SK-N-MC (cell line): Measurements from ENCODE around the gene RUNX2.

Source experiments
- DNase-seq: peaks from one replicate; pipeline ENCODE4 v3.0.0-alpha.2; 2011; ENCODE audit warnings: low read depth, low spot score
- H3K27ac ChIP-seq: fragments of 200-600 bp; sonication (generic); 2 replicates; pipeline ENCODE4 v1.5.1; 2016; ENCODE audit warnings: mixed run types
- H3K36me3 ChIP-seq: fragments of 200-600 bp; sonication (generic); 2 replicates; pipeline ENCODE4 v1.6.1; 2017; ENCODE audit warnings: antibody characterized with exemption, low read length, mixed read lengths; ENCODE audit not compliant: insufficient read depth
- H3K4me3 ChIP-seq: fragments of 200-600 bp; sonication (generic); 2 replicates; pipeline ENCODE4 v1.5.1; 2016
- H3K9ac ChIP-seq: fragments of 200-600 bp; sonication (generic); 2 replicates; pipeline ENCODE4 v1.8.0; 2017; ENCODE audit warnings: mixed run types, mixed read lengths; ENCODE audit not compliant: insufficient read length
- H3K9me3 ChIP-seq: fragments of 200-600 bp; sonication (generic); 2 replicates; pipeline ENCODE4 v1.6.1; 2017; ENCODE audit warnings: low read depth, mild to moderate bottlenecking, antibody characterized with exemption, low read length, moderate library complexity, mixed read lengths
- EZH2 ChIP-seq: fragments of 200-600 bp; sonication (generic); IDR thresholded peaks from one replicate; pipeline ENCODE4 v1.6.1; 2017; ENCODE audit warnings: antibody characterized with exemption
- FOXP2 ChIP-seq: optimal IDR thresholded peaks from 2 replicates; pipeline ENCODE3; 2011; ENCODE audit warnings: mild to moderate bottlenecking, moderate library complexity; ENCODE audit not compliant: insufficient read depth; ENCODE audit errors: extremely low read length, control extremely low read depth
- POLR2AphosphoS5 ChIP-seq: IDR thresholded peaks from 2 replicates; pipeline ENCODE4 v1.6.1; 2012; ENCODE audit warnings: mild to moderate bottlenecking, low read depth, low read length, borderline replicate concordance

RUNX2 gene

DNA sequence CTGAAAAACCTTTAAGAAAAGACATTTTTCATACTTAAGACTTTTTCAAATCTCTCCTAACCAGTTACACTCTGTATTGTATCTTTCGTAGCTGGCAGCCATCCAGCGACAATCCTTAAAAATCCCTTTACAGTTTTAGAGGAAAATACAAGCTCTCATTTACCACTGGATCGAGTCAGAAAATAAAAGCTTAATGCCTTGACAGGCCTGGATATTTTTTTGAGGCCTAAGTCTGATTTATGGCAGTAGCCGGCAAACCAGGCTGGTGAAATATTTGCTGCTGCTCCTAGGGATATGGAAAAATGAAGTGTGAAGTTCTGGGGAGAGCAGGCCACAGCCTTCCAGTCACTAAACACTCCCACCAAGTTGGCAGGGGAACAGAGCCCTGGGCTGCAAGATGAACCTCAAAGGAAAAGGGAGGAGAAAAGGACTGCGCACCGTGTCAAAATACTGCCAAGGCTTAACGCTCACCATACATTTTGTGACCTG is 262.6 kb downstream of the RUNX2 start:
- TF ChIP-seq FOXP2 (no peak), EZH2 (no peak), POLR2AphosphoS5 (no peak)
- H3K27ac ChIP-seq: peak overlapping the region; percentile 97
- no peaks in the 10 kb centered on the region for H3K9me3 ChIP-seq
- peak overlapping the region; percentile 71 for H3K9ac ChIP-seq
- H3K36me3 ChIP-seq: no peaks in the 10 kb centered on the region
- peak; percentile 56 for DNase-seq
- H3K4me3 ChIP-seq: peak overlapping the region; percentile 66

GRCh38 chr6:45591306-45591705 is 263.2 kb downstream of the RUNX2 start:
- peak overlapping the region; percentile 66 for H3K4me3 ChIP-seq
- peak overlapping the region; percentile 71 for H3K9ac ChIP-seq
- TF ChIP-seq POLR2AphosphoS5 (no peak), FOXP2 (no peak), EZH2 (no peak)
- no peak for DNase-seq
- no peaks in the 10 kb centered on the region for H3K36me3 ChIP-seq
- H3K9me3 ChIP-seq: no peaks in the 10 kb centered on the region
- peak overlapping the region; percentile 97 for H3K27ac ChIP-seq

DNA sequence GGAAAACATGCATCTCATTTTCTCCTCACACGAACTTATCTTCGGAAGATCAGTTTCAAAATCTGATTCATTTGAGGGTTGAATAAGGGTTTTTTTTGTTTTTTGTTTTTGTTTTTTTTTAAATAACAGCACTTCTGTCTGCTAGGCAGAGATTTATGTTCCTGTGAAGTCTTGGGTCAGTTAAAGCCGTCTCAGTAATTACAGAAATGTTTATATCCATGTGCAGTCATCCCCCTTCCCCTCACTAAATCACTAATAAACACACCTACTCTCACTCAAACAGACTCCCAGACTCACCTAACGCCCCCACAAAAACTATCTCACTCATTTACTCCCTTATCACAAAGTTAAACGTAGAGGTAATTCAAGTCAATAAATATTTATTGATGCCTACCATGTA is 263.8 kb downstream of the RUNX2 start:
- no peak for TF ChIP-seq EZH2
- no peak for TF ChIP-seq FOXP2
- no peak for TF ChIP-seq POLR2AphosphoS5
- no peak for DNase-seq
- Histone ChIP-seq H3K4me3 (no peak overlapping the region), H3K9me3 (no peaks in the 10 kb centered on the region), H3K27ac (no peak overlapping the region; the same call in 1 of the 2 replicates), H3K9ac (no peak overlapping the region), H3K36me3 (no peaks in the 10 kb centered on the region)

DNA sequence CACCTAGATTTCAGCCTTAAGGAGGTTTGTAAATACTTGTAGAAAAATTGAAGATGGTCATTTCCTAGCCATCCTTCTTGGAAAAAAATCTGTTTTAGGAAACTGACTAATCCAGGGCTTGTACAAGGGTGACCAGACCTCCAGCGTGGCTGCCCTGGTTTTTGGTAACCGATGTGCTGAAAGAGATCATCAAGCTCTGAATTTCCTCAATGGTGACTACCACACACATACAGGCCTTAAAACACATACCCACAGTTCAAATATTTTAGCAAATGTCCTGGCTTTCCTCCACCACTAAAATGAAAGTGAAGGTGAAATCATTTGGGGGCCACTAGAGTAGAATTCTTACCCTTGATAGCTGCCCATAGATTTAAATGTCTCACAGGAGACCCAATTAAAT is 264.9 kb downstream of the RUNX2 start:
- Histone ChIP-seq H3K4me3 (no peak overlapping the region), H3K36me3 (no peaks in the 10 kb centered on the region), H3K9ac (no peak overlapping the region), H3K9me3 (no peaks in the 10 kb centered on the region), H3K27ac (no peak overlapping the region)
- TF ChIP-seq EZH2: no peak
- no peak for TF ChIP-seq FOXP2
- no peak for TF ChIP-seq POLR2AphosphoS5
- DNase-seq: no peak

DNA sequence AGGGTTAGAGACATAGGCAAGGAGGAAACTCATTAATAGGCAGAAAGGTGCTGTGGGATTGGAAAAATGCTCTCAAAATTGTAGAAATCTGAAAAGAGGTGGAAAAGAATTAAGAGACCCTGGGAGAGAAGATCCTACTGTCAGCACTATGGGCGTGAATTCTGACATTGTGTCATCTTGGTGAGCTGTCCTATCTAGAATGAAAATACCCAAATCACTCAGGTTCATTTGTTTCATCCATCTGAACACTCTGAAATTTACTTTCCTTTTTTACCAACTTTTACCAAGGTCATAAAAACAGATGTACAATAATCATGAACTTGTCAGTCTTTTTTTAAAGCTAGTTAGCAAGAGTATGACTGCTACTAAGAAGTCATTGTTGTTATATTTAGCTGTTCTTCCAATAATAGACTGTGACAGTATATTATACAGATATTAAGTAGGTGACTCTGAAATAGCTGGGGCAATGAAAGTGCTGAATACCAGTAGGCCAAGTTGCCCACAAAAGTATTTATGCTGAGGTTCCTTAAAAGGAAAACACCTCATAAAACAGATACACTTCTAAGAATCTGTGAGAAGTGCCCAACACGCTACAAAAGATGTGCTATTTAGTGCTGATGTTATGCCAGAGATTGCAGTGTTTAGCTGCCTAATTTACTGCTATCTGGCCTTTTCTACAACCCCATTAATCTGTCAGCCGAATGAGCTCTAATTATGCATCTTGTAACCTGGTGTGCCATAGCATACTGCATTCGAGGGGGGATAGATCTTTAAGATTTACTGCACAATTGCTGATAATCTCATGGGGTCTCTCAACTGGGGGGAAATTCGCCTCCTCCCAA is 267.1 kb downstream of the RUNX2 start:
- Histone ChIP-seq H3K4me3 (no peak overlapping the region), H3K36me3 (no peaks in the 10 kb centered on the region)
- DNase-seq: peak; percentile 3

GRCh38 chr6:45597424-45597823 is 269.3 kb downstream of the RUNX2 start:
- H3K27ac ChIP-seq: no peak overlapping the region
- TF ChIP-seq POLR2AphosphoS5: no peak
- TF ChIP-seq FOXP2: no peak
- no peak for TF ChIP-seq EZH2
- no peak overlapping the region for H3K9ac ChIP-seq
- no peaks in the 10 kb centered on the region for H3K36me3 ChIP-seq
- no peaks in the 10 kb centered on the region for H3K9me3 ChIP-seq
- DNase-seq: no peak
- H3K4me3 ChIP-seq: no peak overlapping the region

More for the DNA sequence above, 267.1 kb downstream of the RUNX2 start:
- Histone ChIP-seq H3K9ac (no peak overlapping the region), H3K9me3 (no peaks in the 10 kb centered on the region), H3K27ac (no peak overlapping the region)
- no peak for TF ChIP-seq EZH2
- no peak for TF ChIP-seq POLR2AphosphoS5
- no peak for TF ChIP-seq FOXP2

DNA sequence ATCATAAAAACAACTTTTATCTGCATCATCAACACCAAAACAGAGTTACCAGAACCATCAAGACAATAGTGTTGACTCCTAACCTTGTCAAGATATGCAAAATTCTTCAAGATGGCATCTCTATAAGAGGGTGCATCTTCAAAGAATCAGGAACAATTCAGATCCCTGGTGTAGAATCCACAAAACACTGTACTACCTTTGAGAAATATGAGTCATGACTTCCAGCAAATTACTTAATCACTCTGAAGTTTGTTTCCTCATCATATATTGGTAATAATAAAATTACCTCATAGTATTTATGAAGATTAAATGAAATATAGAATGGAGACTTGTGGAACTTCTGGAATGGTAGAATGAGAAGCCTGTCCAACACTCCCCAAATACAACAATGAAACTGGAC is 270.9 kb downstream of the RUNX2 start:
- DNase-seq: no peak
- no peak overlapping the region for H3K9ac ChIP-seq
- H3K9me3 ChIP-seq: no peaks in the 10 kb centered on the region
- H3K27ac ChIP-seq: no peak overlapping the region
- H3K4me3 ChIP-seq: no peak overlapping the region
- H3K36me3 ChIP-seq: no peaks in the 10 kb centered on the region
- TF ChIP-seq POLR2AphosphoS5: no peak
- no peak for TF ChIP-seq FOXP2
- TF ChIP-seq EZH2: no peak

DNA sequence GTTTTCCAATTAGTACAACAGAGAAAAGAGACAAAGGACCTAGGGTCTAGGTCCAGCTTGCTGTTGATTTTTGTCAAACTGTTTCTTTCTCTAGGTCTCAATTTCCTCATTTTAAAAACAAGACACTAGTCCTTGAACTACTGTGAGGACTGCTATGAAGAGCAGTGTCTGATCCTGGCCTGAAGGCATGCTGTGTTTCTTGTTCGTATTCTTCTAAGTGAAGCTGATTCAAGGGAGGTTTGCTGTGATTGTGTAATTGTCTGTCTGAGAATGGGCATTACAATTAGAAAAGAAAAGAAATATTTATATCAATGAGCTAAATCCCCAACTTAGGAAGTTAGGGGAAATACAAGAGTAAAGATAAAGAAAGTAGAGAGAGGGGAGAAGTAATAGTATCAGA is 277.8 kb downstream of the RUNX2 start:
- TF ChIP-seq EZH2: no peak
- no peak for TF ChIP-seq POLR2AphosphoS5
- TF ChIP-seq FOXP2: no peak
- Histone ChIP-seq H3K36me3 (no peaks in the 10 kb centered on the region), H3K9ac (peak overlapping the region; percentile 30), H3K9me3 (no peaks in the 10 kb centered on the region), H3K27ac (no peak overlapping the region), H3K4me3 (peak overlapping the region; percentile 24; the same call in 1 of the 2 replicates)
- peak; percentile 20 for DNase-seq
